ENCODE results near the gene MCRIP2. TPM values are rescaled to one million over a fixed set of nuclear protein-coding genes. Genes with fewer than 3 reads are reported as not detected.

MCRIP2 gene
- total RNA-seq, 2 donors from 2014 or later = 15.7 to 17.1 TPM

- H3K9me3 ChIP-seq (ENCODE audit: control insufficient read depth, low read length, poor library complexity, severe bottlenecking) = no peaks in the 10 kb centered on the region
- Mint-ChIP-seq H3K27me3 (no peaks in the 10 kb centered on the region), H3K36me3 (ENCODE audit: low read depth) (no peaks in the 10 kb centered on the region), H3K4me1 (peaks cover 4% of the 10 kb centered on the region), H3K27ac (no peak overlapping the region), H3K4me3 (no peak overlapping the region)
- DNase-seq = no peak
- ATAC-seq = no peak
Observed at GRCh38 chr16:624526-625070, 17.0 kb upstream of the MCRIP2 start.

GRCh38 chr16:625117-625976 lies 16.3 kb upstream of the MCRIP2 start:
- H3K4me3 Mint-ChIP-seq = no peak overlapping the region
- ATAC-seq = no peak
- H3K4me1 Mint-ChIP-seq = peaks cover 4% of the 10 kb centered on the region
- no peaks in the 10 kb centered on the region for H3K27me3 Mint-ChIP-seq
- H3K36me3 Mint-ChIP-seq (ENCODE audit: low read depth) = no peaks in the 10 kb centered on the region
- DNase-seq = no peak
- no peaks in the 10 kb centered on the region for H3K9me3 ChIP-seq (ENCODE audit: control insufficient read depth, low read length, poor library complexity, severe bottlenecking)
- H3K27ac Mint-ChIP-seq = no peak overlapping the region

GRCh38 chr16:625977-626765 lies 15.5 kb upstream of the MCRIP2 start:
- DNase-seq (no peak), ATAC-seq (no peak)
- Mint-ChIP-seq H3K4me1 (peaks cover 2% of the 10 kb centered on the region), H3K36me3 (ENCODE audit: low read depth) (no peaks in the 10 kb centered on the region), H3K27ac (no peak overlapping the region), H3K4me3 (no peak overlapping the region), H3K27me3 (no peaks in the 10 kb centered on the region)
- no peaks in the 10 kb centered on the region for H3K9me3 ChIP-seq (ENCODE audit: control insufficient read depth, low read length, poor library complexity, severe bottlenecking)

- Mint-ChIP-seq H3K27ac (no peak overlapping the region), H3K4me3 (no peak overlapping the region), H3K27me3 (no peaks in the 10 kb centered on the region), H3K36me3 (ENCODE audit: low read depth) (no peaks in the 10 kb centered on the region), H3K4me1 (peaks cover 2% of the 10 kb centered on the region)
- ATAC-seq (no peak), DNase-seq (no peak)
- H3K9me3 ChIP-seq (ENCODE audit: control insufficient read depth, low read length, poor library complexity, severe bottlenecking) = no peaks in the 10 kb centered on the region
Observed at GRCh38 chr16:626787-627453, 14.7 kb upstream of the MCRIP2 start.

GRCh38 chr16:627454-628239 lies 14.0 kb upstream of the MCRIP2 start:
- no peak for DNase-seq
- Mint-ChIP-seq H3K27me3 (no peaks in the 10 kb centered on the region), H3K27ac (no peak overlapping the region), H3K36me3 (ENCODE audit: low read depth) (no peaks in the 10 kb centered on the region), H3K4me1 (peaks cover 2% of the 10 kb centered on the region), H3K4me3 (no peak overlapping the region)
- H3K9me3 ChIP-seq (ENCODE audit: control insufficient read depth, low read length, poor library complexity, severe bottlenecking) = no peaks in the 10 kb centered on the region
- no peak for ATAC-seq

GRCh38 chr16:628321-629061 lies 13.1 kb upstream of the MCRIP2 start:
- DNase-seq = no peak
- peak overlapping the region; percentile 34 for H3K27ac Mint-ChIP-seq
- H3K27me3 Mint-ChIP-seq = no peaks in the 10 kb centered on the region
- H3K36me3 Mint-ChIP-seq (ENCODE audit: low read depth) = no peaks in the 10 kb centered on the region
- no peaks in the 10 kb centered on the region for H3K9me3 ChIP-seq (ENCODE audit: control insufficient read depth, low read length, poor library complexity, severe bottlenecking)
- H3K4me1 Mint-ChIP-seq = peaks cover 2% of the 10 kb centered on the region
- no peak for ATAC-seq
- no peak overlapping the region for H3K4me3 Mint-ChIP-seq

GRCh38 chr16:629185-629832 lies 12.3 kb upstream of the MCRIP2 start:
- Mint-ChIP-seq H3K4me3 (no peak overlapping the region), H3K27me3 (no peaks in the 10 kb centered on the region), H3K27ac (peak overlapping the region; percentile 34), H3K36me3 (ENCODE audit: low read depth) (no peaks in the 10 kb centered on the region), H3K4me1 (peaks cover 2% of the 10 kb centered on the region)
- ATAC-seq (no peak), DNase-seq (no peak)
- H3K9me3 ChIP-seq (ENCODE audit: control insufficient read depth, low read length, poor library complexity, severe bottlenecking) = no peaks in the 10 kb centered on the region

GRCh38 chr16:629833-630248 lies 11.8 kb upstream of the MCRIP2 start:
- H3K36me3 Mint-ChIP-seq (ENCODE audit: low read depth) = no peaks in the 10 kb centered on the region
- DNase-seq (no peak), ATAC-seq (no peak)
- no peak overlapping the region for H3K27ac Mint-ChIP-seq
- no peaks in the 10 kb centered on the region for H3K9me3 ChIP-seq (ENCODE audit: control insufficient read depth, low read length, poor library complexity, severe bottlenecking)
- no peaks in the 10 kb centered on the region for H3K27me3 Mint-ChIP-seq
- H3K4me1 Mint-ChIP-seq = peaks cover 3% of the 10 kb centered on the region
- H3K4me3 Mint-ChIP-seq = no peak overlapping the region

GRCh38 chr16:630249-630814 lies 11.3 kb upstream of the MCRIP2 start:
- Mint-ChIP-seq H3K4me1 (peaks cover 4% of the 10 kb centered on the region), H3K36me3 (ENCODE audit: low read depth) (no peaks in the 10 kb centered on the region), H3K4me3 (no peak overlapping the region), H3K27ac (no peak overlapping the region), H3K27me3 (no peaks in the 10 kb centered on the region)
- no peak for DNase-seq
- ATAC-seq = no peak
- H3K9me3 ChIP-seq (ENCODE audit: control insufficient read depth, low read length, poor library complexity, severe bottlenecking) = no peaks in the 10 kb centered on the region

- no peaks in the 10 kb centered on the region for H3K27me3 Mint-ChIP-seq
- DNase-seq = no peak
- H3K4me3 Mint-ChIP-seq = peak within 1 kb of the TSS; percentile 36
- no peaks in the 10 kb centered on the region for H3K36me3 Mint-ChIP-seq (ENCODE audit: low read depth)
- H3K27ac Mint-ChIP-seq = no peak within 1 kb of the TSS
- ATAC-seq = no peak
- no peaks in the 10 kb centered on the region for H3K9me3 ChIP-seq (ENCODE audit: control insufficient read depth, low read length, poor library complexity, severe bottlenecking)
- peaks cover 4% of the 10 kb centered on the region for H3K4me1 Mint-ChIP-seq
Observed at GRCh38 chr16:630815-631405, 10.7 kb upstream of the MCRIP2 start, which contains the start of gene WFIKKN1. TSS of gene WFIKKN1 (plus strand) at chr16:630985. CDS start at chr16:631254, 269 bp downstream.

- no peak for DNase-seq
- peaks cover 6% of the 10 kb centered on the region for H3K27me3 Mint-ChIP-seq
- no peak for ATAC-seq
- H3K27ac Mint-ChIP-seq = no peak overlapping the region
- peaks cover 2% of the 10 kb centered on the region for H3K36me3 Mint-ChIP-seq (ENCODE audit: low read depth)
- H3K4me3 Mint-ChIP-seq = no peak overlapping the region
- H3K9me3 ChIP-seq (ENCODE audit: control insufficient read depth, low read length, poor library complexity, severe bottlenecking) = no peaks in the 10 kb centered on the region
- peaks cover 9% of the 10 kb centered on the region for H3K4me1 Mint-ChIP-seq
Observed at GRCh38 chr16:631808-632358, 9.7 kb upstream of the MCRIP2 start.
